HUDEP-2 (cell line): ENCODE data around the gene NAGLU.
A peak's percentile ranks its signal among the peaks of the same experiment; 100 is the strongest.

Experiments
- DNase-seq, 76 experiments: peaks; one replicate each; lab custom pipeline; 2025; ENCODE audit not compliant: unreplicated experiment in 76 of 76; lab: John Stamatoyannopoulos, UW

Gene NAGLU

GRCh38 chr17:42536048-42536371, at the start of gene NAGLU:
Gene NAGLU, plus strand, starts transcription at chr17:42536241. Its CDS starts 32 bp downstream, at chr17:42536273.
- DNase-seq, result peak in 74 of 76 experiments; percentile 58 to 97 (median 91)

- no peak for DNase-seq
Measured at GRCh38 chr17:42488032-42488431, 48.0 kb upstream of the NAGLU start.

- DNase-seq, result peak in 66 of 76 experiments; percentile 3 to 72 (median 32)
Measured at GRCh38 chr17:42493319-42493718, 42.7 kb upstream of the NAGLU start.

GRCh38 chr17:42494673-42495072, 41.4 kb upstream of the NAGLU start:
- no peak for DNase-seq

GRCh38 chr17:42498828-42499227, 37.2 kb upstream of the NAGLU start:
- no peak for DNase-seq

GRCh38 chr17:42502091-42502490, 34.0 kb upstream of the NAGLU start:
- DNase-seq, result no peak

- no peak for DNase-seq
Measured at GRCh38 chr17:42502926-42503325, 33.1 kb upstream of the NAGLU start.

- DNase-seq, result no peak
Measured at GRCh38 chr17:42507671-42508070, 28.4 kb upstream of the NAGLU start.

GRCh38 chr17:42508426-42509165, 27.4 kb upstream of the NAGLU start:
- no peak for DNase-seq

- no peak for DNase-seq
Measured at GRCh38 chr17:42509409-42509808, 26.6 kb upstream of the NAGLU start.

- no peak for DNase-seq
Measured at GRCh38 chr17:42509841-42510240, 26.2 kb upstream of the NAGLU start.

GRCh38 chr17:42512246-42512645, 23.8 kb upstream of the NAGLU start:
- DNase-seq, result no peak

GRCh38 chr17:42512733-42513251, 23.2 kb upstream of the NAGLU start:
- DNase-seq, result no peak

- DNase-seq, result no peak
Measured at GRCh38 chr17:42513686-42514085, 22.4 kb upstream of the NAGLU start.

GRCh38 chr17:42514279-42514678, 21.8 kb upstream of the NAGLU start:
- no peak for DNase-seq

- DNase-seq, result no peak
Measured at GRCh38 chr17:42514867-42515266, 21.2 kb upstream of the NAGLU start.

GRCh38 chr17:42517516-42517915, 18.5 kb upstream of the NAGLU start:
- peak in 73 of 76 experiments; percentile 32 to 91 (median 78) for DNase-seq

- peak in 72 of 76 experiments; percentile 23 to 91 (median 74) for DNase-seq
Measured at GRCh38 chr17:42518046-42518754, 17.8 kb upstream of the NAGLU start.

GRCh38 chr17:42518755-42519545, 17.1 kb upstream of the NAGLU start:
- peak in 75 of 76 experiments; percentile 51 to 98 (median 95) for DNase-seq

GRCh38 chr17:42519546-42520491, 16.2 kb upstream of the NAGLU start:
- peak in 68 of 76 experiments; percentile 15 to 84 (median 54) for DNase-seq
